ENCODE measurements around the gene TNIK.
A peak's percentile ranks its signal among the peaks of the same experiment; 100 is the strongest.
"Not testable (repeated sequence)": the region's sequence is repeated elsewhere in the genome, so short reads cannot be mapped to it uniquely, and the experiment has no call there.

Gene TNIK

DNA sequence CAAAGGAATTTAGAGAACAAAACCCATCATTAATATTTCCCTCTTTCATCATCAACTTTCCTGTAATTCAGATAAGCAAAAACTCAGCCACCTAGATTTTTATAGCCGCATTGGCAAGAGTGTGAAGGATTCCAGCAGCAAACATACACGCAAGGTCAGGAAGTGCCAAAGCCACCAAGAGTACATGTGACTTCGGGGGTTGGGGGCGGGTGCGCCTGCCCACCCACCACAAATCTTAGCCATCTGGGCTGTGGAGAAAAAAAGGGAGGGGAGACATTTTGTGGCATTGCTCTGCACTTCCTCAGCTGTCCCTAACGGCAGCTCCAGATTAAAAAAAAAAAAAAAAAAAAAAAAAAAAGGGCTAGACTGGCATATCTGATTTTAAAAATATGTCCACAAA, 148.4 kb downstream of the TNIK start:
- no peak for DNase-seq (ENCODE audit: low spot score)

DNA sequence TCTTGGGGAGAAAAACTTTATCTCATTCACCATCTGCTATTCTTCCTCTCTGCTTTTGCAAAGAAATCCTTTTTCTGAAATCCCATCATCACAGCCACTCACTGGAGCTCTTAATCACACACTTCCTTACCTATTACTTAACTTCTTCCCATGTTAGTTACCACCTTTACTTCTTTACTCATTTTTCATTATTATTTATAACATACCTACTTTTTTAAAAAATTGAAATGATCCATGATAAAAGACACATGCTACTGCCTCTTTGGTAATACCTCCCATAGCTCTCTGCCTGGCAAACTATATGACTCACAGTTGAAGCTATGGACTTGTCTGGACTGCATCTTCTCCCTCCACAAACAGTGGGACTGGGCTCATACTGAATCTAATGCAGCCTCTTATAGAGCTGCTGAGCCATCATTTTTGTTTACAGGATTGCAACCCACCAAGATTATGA, 150.3 kb downstream of the TNIK start:
- DNase-seq (ENCODE audit: low spot score) = peak; percentile 44

DNA sequence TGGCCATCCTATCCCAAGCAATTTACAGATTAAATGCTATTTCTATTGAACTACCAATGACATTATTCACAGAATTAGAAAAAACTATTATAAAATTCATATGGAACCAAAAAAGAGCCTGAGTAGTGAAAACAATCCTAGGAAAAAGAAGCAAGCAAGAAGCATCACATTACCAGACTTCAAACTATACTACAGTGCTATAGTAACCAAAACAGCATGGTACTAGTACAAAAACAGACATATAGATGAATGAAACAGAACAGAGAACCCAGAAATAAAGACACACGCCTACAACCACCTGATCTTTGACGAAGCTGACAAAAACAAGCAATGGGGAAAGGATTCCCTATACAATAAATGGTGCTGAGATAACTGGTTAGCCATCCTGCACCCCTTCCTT, 152.2 kb downstream of the TNIK start:
- DNase-seq (ENCODE audit: low spot score) = no peak

DNA sequence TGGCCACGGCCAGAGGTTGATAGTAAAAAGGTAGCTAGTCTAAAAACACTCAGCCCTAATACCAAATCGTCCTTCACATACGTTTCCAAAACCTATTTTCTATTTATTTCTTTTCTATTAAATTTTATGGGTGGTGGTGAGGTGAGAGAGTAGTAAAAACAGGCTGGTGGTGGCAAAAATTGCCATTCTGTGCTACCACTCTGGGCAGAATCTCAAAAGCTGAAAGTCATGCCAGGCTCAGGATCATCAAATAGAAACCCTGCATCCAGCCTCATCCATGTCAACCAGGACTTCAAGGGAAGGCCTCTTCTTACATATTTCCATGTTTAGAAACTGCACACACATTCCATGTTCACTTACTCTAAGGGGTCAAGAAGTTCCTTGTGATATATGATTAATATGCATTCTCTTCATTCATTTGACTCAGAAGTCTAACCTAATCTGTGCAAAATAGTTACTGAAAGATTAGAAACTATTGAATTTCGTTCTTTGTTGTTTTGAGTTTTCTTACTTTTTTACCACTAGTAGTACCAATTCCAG, 153.1 kb downstream of the TNIK start:
- DNase-seq (ENCODE audit: low spot score) = no peak

DNA sequence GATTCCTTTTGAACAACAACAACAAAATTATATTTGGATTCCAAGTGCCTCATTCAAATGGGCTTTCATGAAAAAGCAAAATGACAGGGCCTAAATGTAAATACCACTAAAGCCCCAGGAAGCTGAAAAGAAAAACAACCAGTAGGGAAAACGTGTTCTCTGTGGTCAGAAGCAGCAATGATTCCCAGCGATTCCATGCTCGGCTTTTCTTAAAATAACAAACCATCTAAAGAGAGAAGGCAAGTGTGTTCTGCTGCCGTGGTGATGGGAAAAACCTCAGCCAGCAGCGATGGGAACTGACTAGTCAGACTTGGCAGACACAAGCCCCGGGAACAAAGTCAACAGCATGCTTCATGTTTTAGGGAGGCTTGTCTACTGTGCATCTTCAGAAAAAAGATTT, 153.6 kb downstream of the TNIK start:
- peak; percentile 90 for DNase-seq (ENCODE audit: low spot score)

DNA sequence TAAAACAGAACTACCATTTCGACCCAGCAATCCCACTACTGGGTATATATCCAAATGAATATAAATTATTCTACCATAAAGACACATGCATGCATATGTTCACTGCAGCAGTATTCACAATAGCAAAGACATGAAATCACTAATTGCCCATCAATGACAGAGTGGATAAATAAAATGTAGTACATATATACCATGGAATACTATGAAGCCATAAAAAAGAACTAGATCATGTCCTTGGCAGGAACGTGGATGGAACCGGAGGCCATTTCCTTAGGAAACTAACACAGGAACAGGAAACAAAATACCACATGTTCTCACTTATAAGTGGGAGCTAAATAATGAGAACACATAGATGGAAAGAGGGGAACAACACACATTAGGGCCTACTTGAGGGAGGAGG, 154.4 kb downstream of the TNIK start:
- not testable (repeated sequence) for DNase-seq (ENCODE audit: low spot score)

DNA sequence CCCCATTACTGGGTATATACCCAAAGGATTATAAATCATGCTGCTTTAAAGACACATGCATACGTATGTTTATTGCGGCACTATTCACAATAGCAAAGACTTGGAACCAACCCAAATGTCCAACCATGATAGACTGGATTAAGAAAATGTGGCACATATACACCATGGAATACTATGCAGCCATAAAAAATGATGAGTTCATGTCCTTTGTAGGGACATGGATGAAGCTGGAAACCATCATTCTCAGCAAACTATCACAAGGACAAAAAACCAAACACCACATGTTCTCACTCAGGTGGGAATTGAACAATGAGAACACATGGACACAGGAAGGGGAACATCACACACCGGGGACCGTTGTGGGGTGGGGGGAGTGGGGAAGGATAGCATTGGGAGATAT, 155.7 kb downstream of the TNIK start:
- not testable (repeated sequence) for DNase-seq (ENCODE audit: low spot score)

DNA sequence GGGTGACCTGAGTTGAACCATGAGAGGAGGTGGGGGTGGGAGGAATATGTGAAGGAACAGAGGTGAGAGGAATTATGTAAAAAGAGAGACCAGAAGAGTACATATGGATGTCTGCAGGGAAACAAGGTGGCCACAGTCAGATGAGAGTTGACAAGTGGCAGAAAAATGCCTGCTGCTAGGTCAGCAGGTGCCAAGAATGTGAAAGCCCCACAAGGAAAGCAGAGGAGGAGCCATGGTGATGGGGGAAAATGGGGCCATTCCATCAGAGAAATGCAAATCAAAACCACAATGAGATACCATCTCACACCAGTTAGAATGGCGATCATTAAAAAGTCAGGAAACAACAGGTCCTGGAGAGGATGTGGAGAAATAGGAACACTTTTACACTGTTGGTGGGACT, 156.2 kb downstream of the TNIK start:
- DNase-seq (ENCODE audit: low spot score) = not testable (repeated sequence)

DNA sequence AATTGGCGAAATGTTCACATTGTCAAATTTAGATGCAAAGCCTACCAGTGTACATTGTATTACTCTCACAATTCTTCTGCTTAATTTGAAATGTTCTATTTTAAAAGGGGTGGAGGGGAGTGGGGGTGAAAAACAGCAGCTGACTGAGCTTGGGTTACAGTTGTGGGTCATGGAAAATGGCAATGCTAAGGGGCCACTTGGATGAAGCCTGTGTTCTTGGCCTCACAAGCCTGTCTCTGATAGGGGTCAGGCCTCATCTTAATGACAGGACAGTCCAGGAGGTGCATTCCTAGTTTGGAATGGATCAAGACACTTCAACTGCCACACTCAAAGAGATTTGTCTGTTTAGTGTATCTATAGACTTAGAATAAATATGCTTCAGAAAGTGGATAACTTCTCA, 158.2 kb downstream of the TNIK start:
- DNase-seq (ENCODE audit: low spot score) = no peak

DNA sequence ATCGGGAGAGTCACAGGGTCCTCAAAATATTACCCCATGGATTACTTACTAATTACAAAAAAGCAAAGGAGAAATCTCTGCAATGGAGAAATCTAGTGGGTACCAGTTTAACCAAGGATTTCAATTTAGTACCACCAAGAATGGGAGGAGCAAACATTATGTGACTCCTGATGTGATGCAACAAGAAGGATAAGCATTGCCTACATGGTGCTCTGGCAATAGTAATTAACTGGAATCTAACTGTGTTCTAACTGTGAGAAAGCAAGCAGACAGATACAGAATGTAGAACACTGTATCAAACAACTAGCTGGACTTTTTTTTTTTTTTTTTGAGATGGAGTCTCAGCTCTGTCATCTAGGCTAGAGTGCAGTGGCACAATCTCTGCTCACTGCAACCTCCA, 159.2 kb downstream of the TNIK start:
- DNase-seq (ENCODE audit: low spot score) = no peak

DNA sequence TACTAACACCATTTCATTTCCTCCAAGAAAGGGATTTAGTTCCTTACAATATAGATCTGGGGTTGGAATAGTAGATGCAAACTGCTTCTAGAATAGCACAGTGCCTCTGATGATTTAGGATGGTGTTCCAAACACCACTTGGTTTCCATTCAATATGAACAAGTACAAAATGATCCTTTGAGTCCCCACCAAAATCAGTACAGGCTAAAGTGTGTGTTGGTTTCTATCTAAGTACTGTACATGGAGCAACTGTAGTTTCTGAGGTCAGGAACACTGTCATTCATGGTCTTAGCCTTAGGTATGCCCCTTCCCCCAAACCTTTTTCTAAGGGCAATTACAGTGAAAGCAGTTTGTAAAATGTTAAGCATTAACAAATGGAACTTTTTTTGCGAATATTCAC, 162.3 kb downstream of the TNIK start:
- DNase-seq (ENCODE audit: low spot score) = no peak

DNA sequence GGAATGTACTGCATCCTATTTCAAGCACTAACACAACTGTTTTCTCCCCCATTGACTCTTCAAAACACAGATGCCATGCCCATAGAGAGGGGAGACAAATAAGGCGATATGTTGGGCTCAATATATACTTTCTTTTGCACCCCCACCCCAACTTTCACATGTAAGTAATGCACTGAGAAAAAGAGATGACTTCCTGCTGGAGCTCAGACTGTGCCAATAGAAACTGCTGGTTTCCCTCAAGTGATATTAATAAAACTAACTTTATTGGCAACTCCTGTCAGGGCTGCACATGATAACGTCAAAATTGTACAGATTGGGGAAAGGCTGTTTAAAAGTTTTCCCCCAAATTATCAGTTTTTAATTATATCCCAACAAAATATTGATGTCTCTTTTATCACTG, 163.0 kb downstream of the TNIK start:
- no peak for DNase-seq (ENCODE audit: low spot score)

DNA sequence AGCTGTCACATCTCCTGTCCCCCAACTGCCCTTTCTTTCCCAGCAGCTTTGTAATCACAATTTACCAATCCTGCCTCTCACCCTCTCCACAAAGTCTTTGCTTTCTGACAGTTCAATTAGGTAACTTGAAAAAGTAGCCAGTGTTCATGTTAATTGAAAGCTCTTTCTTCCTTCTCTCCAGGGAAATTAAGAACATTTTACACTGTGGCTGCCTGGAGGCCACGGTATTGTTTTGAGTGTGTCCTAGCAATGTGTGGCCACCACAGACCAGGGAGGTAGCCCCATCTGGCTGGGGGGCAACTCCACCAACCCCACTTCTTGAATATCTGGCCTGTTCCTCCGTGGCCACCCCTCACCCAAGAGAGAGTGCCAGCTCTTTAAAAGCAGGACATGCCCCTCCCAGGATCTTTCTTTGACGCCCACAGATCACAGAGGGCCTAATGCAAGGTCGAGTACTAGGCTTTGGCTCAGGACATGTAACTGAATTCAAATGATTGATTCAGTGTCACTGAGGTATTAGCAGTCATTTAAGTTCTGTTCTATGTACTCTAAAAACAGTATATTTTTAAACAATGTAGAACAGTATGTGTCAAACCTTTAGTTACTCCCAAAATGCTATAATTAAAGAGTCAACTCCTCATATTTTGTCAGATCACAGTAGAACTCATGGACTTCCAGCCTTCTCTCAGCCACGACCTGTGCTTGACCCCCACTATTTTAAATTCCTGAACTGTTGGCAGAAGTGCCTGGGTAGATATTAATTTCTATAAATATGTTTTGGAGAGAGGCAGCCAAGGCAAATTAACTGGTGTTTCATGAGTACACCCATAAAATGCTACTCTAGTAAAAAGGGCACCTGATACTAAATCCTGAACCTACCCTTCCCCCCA, 164.5 kb downstream of the TNIK start:
- DNase-seq (ENCODE audit: low spot score) = no peak

DNA sequence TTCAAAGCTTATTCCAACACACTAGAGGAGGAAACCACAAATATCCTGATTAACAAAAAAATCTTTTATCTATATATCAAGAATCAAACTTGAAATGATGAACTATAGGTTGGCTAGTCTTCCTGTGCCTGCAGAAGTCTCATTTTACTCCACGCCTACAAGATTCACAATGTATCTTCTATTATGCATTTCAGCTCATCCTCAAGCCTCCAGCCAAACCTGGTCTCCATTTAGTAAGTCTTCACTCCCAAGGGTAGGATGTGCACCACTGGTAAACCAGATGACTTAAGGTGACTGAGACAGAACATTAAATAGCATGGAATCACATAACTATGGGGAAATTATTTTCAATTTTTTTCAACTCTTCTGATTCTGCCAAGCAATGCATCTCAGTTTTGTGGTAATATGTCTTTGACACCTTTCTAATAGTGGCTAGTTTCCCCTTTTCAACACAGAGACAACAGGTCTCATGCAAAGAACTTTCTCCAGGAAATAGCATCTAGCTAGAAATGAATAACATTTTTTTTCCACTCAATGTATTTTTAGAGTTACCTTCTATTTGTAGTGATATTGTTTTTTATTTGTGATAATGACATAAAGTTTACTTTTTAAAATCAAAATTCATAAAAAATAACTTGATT, 166.9 kb downstream of the TNIK start:
- no peak for DNase-seq (ENCODE audit: low spot score)

DNA sequence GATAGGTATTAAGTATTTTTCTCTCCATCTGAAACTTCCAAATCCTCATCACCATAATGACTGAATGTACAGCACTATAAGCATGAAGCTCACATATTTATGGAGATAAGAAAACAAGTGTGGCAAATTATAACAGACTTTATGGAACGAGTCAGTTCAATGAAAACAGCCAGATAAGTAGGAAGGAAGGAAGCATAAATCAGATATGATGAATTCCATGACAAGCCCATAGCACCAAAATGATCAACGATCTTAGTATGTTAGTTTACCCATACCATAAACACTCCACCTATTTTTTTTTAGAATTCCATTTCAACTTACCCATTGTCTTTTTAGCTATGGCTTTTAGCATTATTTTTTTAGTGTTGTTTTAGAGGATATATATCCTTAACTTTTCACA, 169.5 kb downstream of the TNIK start:
- DNase-seq (ENCODE audit: low spot score) = no peak

DNA sequence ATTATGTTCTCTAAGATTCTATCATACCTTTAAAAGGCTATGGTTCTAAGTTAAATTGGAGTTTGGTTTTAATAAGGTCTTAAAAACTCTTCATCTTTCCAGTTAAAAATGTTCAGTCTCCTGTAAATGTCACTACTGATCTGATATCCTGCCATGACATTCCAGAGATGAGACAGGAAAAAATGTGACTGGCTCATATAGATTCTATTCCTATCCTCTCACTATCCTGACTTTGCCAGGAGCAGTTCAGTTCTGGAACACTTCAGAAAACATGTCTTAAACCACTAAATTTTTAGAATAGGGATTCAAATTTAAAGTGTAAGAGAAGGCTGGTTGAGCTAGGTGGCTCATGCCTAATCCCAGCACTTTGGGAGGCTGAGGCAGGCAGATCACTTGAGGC, 170.9 kb downstream of the TNIK start:
- DNase-seq (ENCODE audit: low spot score) = no peak

DNA sequence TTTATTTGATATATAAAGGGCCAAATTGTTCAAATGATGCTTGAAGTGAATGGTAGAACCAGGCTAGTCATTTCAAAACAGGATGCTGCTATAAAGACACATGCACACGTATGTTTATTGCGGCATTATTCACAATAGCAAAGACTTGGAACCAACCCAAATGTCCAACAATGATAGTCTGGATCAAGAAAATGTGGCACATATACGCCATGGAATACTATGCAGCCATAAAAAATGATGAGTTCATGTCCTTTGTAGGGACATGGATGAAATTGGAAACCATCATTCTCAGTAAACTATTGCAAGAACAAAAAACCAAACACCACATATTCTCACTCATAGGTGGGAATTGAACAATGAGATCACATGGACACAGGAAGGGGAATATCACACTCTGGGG, 172.4 kb downstream of the TNIK start:
- not testable (repeated sequence) for DNase-seq (ENCODE audit: low spot score)

DNA sequence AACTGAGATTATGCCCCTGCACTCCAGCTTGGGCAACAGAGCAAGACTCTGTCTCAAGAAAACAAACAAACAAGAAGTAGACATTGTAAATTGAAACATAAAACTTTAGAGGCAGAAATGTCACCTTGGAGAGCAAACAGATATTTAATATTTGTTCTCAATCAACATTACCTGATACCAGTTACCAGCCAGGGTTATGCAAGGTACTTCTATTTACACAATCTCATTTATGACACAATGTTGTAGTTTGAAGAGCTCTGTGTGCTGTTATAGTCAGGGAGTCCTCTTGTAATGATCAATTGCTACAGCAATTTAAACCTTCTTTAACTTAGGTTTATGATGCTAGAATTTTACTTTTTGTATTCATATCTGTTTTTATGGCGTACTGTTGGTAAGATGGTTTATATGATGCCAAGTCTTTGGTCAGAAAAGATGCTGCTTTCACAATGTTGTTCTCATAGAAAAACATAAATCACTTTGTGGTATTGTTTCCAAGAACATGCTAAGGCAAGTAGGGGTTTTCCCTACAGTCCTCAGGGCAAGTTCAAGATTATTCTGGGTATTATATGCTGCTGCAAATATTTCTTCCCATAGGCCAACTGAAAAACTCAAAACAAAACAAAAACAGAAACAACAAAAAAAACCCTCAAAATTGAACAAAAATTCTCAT, 173.5 kb downstream of the TNIK start:
- no peak for DNase-seq (ENCODE audit: low spot score)

DNA sequence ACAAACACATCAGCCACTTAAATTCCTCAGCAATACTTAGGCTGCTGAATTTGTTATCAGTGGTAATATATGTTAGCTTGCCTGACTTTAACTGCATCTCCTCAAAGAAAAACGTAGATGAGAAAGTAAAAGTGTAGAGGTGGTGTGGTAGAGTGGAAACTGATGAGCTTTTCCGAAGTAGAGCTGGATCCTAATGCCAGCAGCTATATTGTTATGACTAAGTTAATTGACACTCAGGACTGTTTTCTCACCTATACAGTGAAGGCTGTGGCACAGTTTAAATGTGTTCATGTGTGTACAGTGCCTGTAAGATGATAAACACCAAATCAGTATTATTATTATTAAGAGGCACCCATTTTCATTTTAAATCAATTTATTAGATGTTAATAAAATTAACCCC, 174.9 kb downstream of the TNIK start:
- DNase-seq (ENCODE audit: low spot score) = no peak

DNA sequence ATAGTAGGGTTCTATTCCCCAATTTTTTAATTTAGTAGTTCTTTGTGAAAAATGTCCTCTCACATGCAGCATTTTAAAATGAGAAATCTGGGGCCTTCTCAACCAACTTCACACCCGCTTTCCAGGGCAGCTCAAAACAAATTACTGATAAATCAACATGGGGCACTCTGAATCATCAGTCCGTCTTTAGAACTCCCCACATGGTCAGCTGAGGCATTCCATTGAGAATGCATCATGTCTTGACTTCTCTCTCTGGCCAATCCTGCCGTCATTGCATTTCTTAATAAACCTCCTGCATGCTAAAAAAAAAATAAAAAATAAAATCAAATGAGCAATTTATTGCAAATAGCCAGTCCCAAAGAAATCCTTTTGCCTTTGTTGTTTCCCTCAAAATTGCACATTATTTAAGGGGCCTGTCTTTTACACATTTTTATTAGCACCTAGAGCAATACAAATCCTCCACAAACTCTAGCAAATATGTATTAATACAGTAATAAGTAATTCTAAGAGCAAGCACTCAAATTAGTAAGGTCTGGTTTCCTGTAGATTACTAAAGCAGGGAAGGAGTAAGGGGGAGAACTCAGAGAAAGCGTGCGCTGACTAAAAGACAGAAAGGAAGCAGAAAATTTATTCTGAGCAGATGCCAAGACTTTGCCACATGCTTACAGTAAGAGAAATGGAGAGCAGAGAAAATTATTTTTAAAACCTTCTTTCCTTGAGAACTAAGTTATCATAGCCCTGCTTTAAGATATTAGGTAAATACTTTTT, 175.7 kb downstream of the TNIK start:
- peak; percentile 92 for DNase-seq (ENCODE audit: low spot score)

DNA sequence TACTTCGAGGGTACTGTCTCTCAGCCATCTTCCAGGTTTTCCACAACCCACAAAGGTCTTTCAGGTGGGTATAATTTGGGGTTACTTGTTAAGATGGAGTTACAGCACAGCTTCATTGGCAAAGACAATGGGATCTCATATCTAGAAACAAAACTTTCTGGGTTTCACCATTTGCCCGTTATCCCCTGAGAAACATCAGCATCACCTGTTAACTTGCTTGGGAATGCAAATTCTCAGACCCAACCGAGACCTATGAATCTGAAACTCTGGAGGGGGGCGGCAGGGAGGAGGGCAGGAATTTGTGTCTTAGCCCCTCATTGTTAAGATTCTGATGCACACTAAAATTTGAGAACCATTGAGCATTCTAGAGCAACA, 176.4 kb downstream of the TNIK start:
- no peak for DNase-seq (ENCODE audit: low spot score)
